ENCODE results near the gene TMC4. TPM values are rescaled to one million over a fixed set of nuclear protein-coding genes. Genes with fewer than 3 reads are reported as not detected.

The TMC4 gene
- polyA plus RNA-seq, 1 donor from 2014 or later, result 0.15 TPM

DNA sequence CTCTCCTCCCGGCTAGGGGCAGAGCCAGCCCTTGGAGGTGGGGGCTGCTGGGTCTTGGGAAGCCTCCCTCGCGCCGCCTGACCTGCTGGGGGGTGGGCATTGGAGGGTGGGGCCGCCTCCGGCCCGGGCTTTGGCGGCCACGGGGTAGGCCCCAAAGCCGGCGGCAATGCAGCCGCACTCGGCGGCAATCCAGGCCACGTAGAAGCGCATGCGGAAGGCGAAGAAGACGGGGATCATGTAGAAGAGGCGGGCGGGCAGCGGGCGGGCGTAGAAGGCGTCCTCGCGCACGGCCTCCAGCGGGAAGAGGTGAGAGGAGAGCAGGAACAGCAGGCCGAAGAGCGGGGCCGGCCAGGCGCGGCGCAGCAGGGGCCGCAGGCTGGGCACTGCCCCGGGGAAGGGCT, 7.7 kb upstream of the TMC4 start:
- peak overlapping the region; percentile 70 for H3K9ac ChIP-seq (ENCODE audit: low read length)
- peak overlapping the region; percentile 61 for H3K4me3 ChIP-seq (ENCODE audit: low read length)
- H3K4me2 ChIP-seq (ENCODE audit: low read length), result peak overlapping the region; percentile 51
- H3K9me3 ChIP-seq (ENCODE audit: low read length), result no peaks in the 10 kb centered on the region
- H3K79me2 ChIP-seq (replicated peaks; ENCODE audit: insufficient read depth, low read length), result no peaks in the 10 kb centered on the region
- TF ChIP-seq SMC3 (conservative IDR thresholded peaks at IDR 0.05; ENCODE audit: poor library complexity), result no peak
- TF ChIP-seq TAF1 (IDR thresholded peaks at IDR 0.05; ENCODE audit: low read depth), result no peak
- TF ChIP-seq RAD21 (conservative IDR thresholded peaks at IDR 0.05), result no peak
- TF ChIP-seq, protein P1, sequence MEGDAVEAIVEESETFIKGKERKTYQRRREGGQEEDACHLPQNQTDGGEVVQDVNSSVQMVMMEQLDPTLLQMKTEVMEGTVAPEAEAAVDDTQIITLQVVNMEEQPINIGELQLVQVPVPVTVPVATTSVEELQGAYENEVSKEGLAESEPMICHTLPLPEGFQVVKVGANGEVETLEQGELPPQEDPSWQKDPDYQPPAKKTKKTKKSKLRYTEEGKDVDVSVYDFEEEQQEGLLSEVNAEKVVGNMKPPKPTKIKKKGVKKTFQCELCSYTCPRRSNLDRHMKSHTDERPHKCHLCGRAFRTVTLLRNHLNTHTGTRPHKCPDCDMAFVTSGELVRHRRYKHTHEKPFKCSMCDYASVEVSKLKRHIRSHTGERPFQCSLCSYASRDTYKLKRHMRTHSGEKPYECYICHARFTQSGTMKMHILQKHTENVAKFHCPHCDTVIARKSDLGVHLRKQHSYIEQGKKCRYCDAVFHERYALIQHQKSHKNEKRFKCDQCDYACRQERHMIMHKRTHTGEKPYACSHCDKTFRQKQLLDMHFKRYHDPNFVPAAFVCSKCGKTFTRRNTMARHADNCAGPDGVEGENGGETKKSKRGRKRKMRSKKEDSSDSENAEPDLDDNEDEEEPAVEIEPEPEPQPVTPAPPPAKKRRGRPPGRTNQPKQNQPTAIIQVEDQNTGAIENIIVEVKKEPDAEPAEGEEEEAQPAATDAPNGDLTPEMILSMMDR (IDR thresholded peaks at IDR 0.05; ENCODE audit: poor library complexity, severe bottlenecking), result no peak
- no peak for TF ChIP-seq POLR2AphosphoS5 (IDR thresholded peaks at IDR 0.05)
- no peak for TF ChIP-seq EP300 (conservative IDR thresholded peaks at IDR 0.05; ENCODE audit: poor library complexity, severe bottlenecking)
- no peaks in the 10 kb centered on the region for H3F3A ChIP-seq (ENCODE audit: insufficient read depth, low read length, poor library complexity, severe bottlenecking)
- no peaks in the 10 kb centered on the region for H3K27me3 ChIP-seq (ENCODE audit: insufficient read depth, low read depth, low read length)
- H3K36me3 ChIP-seq (ENCODE audit: insufficient read depth, low read length), result no peaks in the 10 kb centered on the region
- H2AFZ ChIP-seq (ENCODE audit: low read depth, low read length), result no peak overlapping the region
- H3K9me2 ChIP-seq (ENCODE audit: insufficient read depth, low read length), result no peaks in the 10 kb centered on the region
- no peaks in the 10 kb centered on the region for H4K20me1 ChIP-seq (ENCODE audit: insufficient read depth)
- peak overlapping the region; percentile 93 for H3K27ac ChIP-seq (ENCODE audit: low read length)

DNA sequence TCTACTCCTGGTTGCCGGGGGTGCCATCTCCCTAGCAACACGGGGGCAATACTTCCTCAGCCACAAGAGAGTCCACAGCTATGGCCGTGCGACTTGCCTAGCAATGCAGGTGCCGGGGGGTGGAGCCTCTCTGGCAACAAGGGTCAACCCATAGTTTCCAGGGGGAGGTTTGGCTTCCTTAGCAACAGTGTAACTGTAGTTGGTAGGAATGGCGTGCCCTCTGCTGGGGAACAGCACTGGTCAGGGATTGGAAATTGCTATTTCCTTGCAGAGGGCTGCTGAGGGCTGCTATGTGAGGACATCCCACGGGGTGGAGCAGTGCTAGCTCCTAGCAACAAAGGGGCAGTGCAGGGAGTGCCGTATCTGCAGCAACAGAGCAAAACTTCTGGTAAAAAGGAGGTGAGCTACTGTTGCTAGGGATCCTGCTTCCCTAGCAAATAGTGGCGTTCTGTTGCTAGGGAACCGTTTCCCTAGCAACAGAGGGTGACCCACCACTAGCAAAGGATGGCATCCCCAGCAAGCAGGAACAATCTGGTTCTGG, 7.0 kb upstream of the TMC4 start:
- Histone ChIP-seq H3K36me3 (ENCODE audit: insufficient read depth, low read length) (no peaks in the 10 kb centered on the region), H3K27me3 (ENCODE audit: insufficient read depth, low read depth, low read length) (no peaks in the 10 kb centered on the region), H3F3A (ENCODE audit: insufficient read depth, low read length, poor library complexity, severe bottlenecking) (no peaks in the 10 kb centered on the region), H3K27ac (ENCODE audit: low read length) (peak overlapping the region; percentile 93), H3K4me3 (ENCODE audit: low read length) (peak overlapping the region; percentile 61), H3K9ac (ENCODE audit: low read length) (peak overlapping the region; percentile 70), H3K9me2 (ENCODE audit: insufficient read depth, low read length) (no peaks in the 10 kb centered on the region), H3K9me3 (ENCODE audit: low read length) (no peaks in the 10 kb centered on the region), H4K20me1 (ENCODE audit: insufficient read depth) (no peaks in the 10 kb centered on the region), H3K4me2 (ENCODE audit: low read length) (peak overlapping the region; percentile 81), H2AFZ (ENCODE audit: low read depth, low read length) (no peak overlapping the region), H3K79me2 (replicated peaks; ENCODE audit: insufficient read depth, low read length) (no peaks in the 10 kb centered on the region)
- TF ChIP-seq POLR2AphosphoS5 (IDR thresholded peaks at IDR 0.05) (peak; percentile 14), RAD21 (conservative IDR thresholded peaks at IDR 0.05) (peak; percentile 79), TAF1 (IDR thresholded peaks at IDR 0.05; ENCODE audit: low read depth) (no peak), MXI1 (conservative IDR thresholded peaks at IDR 0.05; ENCODE audit: poor library complexity, severe bottlenecking) (peak; percentile 91), SMC3 (conservative IDR thresholded peaks at IDR 0.05; ENCODE audit: poor library complexity) (peak; percentile 90), EZH2 (IDR thresholded peaks at IDR 0.05; ENCODE audit: borderline replicate concordance, insufficient read depth, low read length, poor library complexity, severe bottlenecking) (no peak), EP300 (conservative IDR thresholded peaks at IDR 0.05; ENCODE audit: poor library complexity, severe bottlenecking) (peak; percentile 84)
- TF ChIP-seq, protein P1 (IDR thresholded peaks at IDR 0.05; ENCODE audit: poor library complexity, severe bottlenecking), result peak; percentile 94
- TF ChIP-seq, protein P2, sequence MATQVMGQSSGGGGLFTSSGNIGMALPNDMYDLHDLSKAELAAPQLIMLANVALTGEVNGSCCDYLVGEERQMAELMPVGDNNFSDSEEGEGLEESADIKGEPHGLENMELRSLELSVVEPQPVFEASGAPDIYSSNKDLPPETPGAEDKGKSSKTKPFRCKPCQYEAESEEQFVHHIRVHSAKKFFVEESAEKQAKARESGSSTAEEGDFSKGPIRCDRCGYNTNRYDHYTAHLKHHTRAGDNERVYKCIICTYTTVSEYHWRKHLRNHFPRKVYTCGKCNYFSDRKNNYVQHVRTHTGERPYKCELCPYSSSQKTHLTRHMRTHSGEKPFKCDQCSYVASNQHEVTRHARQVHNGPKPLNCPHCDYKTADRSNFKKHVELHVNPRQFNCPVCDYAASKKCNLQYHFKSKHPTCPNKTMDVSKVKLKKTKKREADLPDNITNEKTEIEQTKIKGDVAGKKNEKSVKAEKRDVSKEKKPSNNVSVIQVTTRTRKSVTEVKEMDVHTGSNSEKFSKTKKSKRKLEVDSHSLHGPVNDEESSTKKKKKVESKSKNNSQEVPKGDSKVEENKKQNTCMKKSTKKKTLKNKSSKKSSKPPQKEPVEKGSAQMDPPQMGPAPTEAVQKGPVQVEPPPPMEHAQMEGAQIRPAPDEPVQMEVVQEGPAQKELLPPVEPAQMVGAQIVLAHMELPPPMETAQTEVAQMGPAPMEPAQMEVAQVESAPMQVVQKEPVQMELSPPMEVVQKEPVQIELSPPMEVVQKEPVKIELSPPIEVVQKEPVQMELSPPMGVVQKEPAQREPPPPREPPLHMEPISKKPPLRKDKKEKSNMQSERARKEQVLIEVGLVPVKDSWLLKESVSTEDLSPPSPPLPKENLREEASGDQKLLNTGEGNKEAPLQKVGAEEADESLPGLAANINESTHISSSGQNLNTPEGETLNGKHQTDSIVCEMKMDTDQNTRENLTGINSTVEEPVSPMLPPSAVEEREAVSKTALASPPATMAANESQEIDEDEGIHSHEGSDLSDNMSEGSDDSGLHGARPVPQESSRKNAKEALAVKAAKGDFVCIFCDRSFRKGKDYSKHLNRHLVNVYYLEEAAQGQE (IDR thresholded peaks at IDR 0.05; ENCODE audit: borderline replicate concordance), result no peak

Data from neural cell (in vitro differentiated cells).